IMR-90 (cell line): ENCODE data around the gene PINK1. TPM values are rescaled to one million over a fixed set of nuclear protein-coding genes. Genes with fewer than 3 reads are reported as not detected.

ENCODE experiments used
- ATAC-seq: fragments of 200-7000 bp; cut with Tn5 transposase; 2 replicates; pipeline ENCODE4 v1.9.1; 2020; ENCODE audit warnings: low read depth, mild to moderate bottlenecking, moderate library complexity
- BruUV-seq: library from RNA; stranded (reverse); fragments of 400-500 nt; replicated peaks from 2 replicates; lab custom pipeline; 2021; lab: Mats Ljungman, UMichigan
- CTCF ChIA-PET: fragments of 300-600 bp; formaldehyde crosslinking; extraction: SDS; loops from one replicate; lab custom pipeline; 2021; ENCODE audit warnings: antibody characterized with exemption; lab: Yijun Ruan, JAX
- POLR2A ChIA-PET: fragments of 300-600 bp; sonication (Branson Sonifier 250); formaldehyde crosslinking; loops from one replicate; lab custom pipeline; 2022; ENCODE audit warnings: antibody characterized with exemption; ENCODE audit not compliant: unreplicated experiment; lab: Charles Lee
- DNase-seq: peaks from one replicate; pipeline ENCODE4 v3.0.0; 2013
- H2AFZ ChIP-seq: replicated peaks from 2 replicates; pipeline ENCODE3; 2013; ENCODE audit warnings: low read length, mild to moderate bottlenecking; ENCODE audit not compliant: poor library complexity
- H2AK5ac ChIP-seq: 2 replicates; pipeline ENCODE4 v1.6.1; 2013; ENCODE audit warnings: low read depth, low read length, inconsistent platforms
- H2AK9ac ChIP-seq: replicated peaks from 2 replicates; pipeline ENCODE3; 2013; ENCODE audit warnings: mild to moderate bottlenecking, low read depth, low read length, moderate library complexity; ENCODE audit not compliant: poor library complexity
- H2BK120ac ChIP-seq: 2 replicates; pipeline ENCODE4 v1.6.1; 2013; ENCODE audit warnings: low read depth, low read length, inconsistent platforms
- H2BK15ac ChIP-seq: 3 replicates; pipeline ENCODE4 v1.6.1; 2013; ENCODE audit warnings: low read depth, low read length, inconsistent platforms
- H2BK20ac ChIP-seq: 2 replicates; pipeline ENCODE4 v1.6.1; 2013; ENCODE audit warnings: low read depth, mild to moderate bottlenecking, inconsistent platforms, low read length, moderate library complexity
- H2BK5ac ChIP-seq: 2 replicates; pipeline ENCODE4 v1.6.1; 2013; ENCODE audit warnings: mild to moderate bottlenecking, low read depth, low read length, inconsistent platforms; ENCODE audit not compliant: poor library complexity, severe bottlenecking
- H3K14ac ChIP-seq: replicated peaks from 2 replicates; pipeline ENCODE4 v1.6.1; 2013; ENCODE audit warnings: low read depth, low read length, inconsistent platforms
- H3K18ac ChIP-seq: 2 replicates; pipeline ENCODE4 v1.6.1; 2013; ENCODE audit warnings: low read depth, low read length, control low read depth
- H3K23ac ChIP-seq: 2 replicates; pipeline ENCODE4 v1.6.1; 2013; ENCODE audit warnings: low read depth, low read length, inconsistent platforms
- H3K27ac ChIP-seq: 2 replicates; pipeline ENCODE4 v1.5.1; 2013; ENCODE audit warnings: mild to moderate bottlenecking, control low read depth, low read length; ENCODE audit not compliant: insufficient read depth
- H3K27me3 ChIP-seq: 2 replicates; pipeline ENCODE4 v1.6.1; 2013; ENCODE audit warnings: low read length; ENCODE audit not compliant: control insufficient read depth, insufficient read depth
- H3K36me3 ChIP-seq: 2 replicates; pipeline ENCODE4 v1.6.1; 2013; ENCODE audit warnings: low read length, mixed read lengths; ENCODE audit not compliant: control insufficient read depth, insufficient read depth
- H3K4ac ChIP-seq: 2 replicates; pipeline ENCODE4 v1.6.1; 2013; ENCODE audit warnings: low read depth, low read length, inconsistent platforms
- H3K4me1 ChIP-seq: 2 replicates; pipeline ENCODE4 v1.6.1; 2013; ENCODE audit warnings: low read length, mixed read lengths; ENCODE audit not compliant: control insufficient read depth, insufficient read depth
- H3K4me2 ChIP-seq: 2 replicates; pipeline ENCODE4 v1.6.1; 2013; ENCODE audit warnings: low read depth, mild to moderate bottlenecking, control low read depth, low read length, moderate library complexity
- H3K4me3 ChIP-seq: 2 replicates; pipeline ENCODE4 v1.5.1; 2013; ENCODE audit warnings: low read depth, mild to moderate bottlenecking, control low read depth, low read length, moderate library complexity; ENCODE audit not compliant: insufficient read depth
- H3K56ac ChIP-seq: 2 replicates; pipeline ENCODE4 v1.6.1; 2013; ENCODE audit warnings: low read length, inconsistent platforms; ENCODE audit not compliant: insufficient read depth; ENCODE audit errors: extremely low read depth
- H3K79me1 ChIP-seq, 2 experiments: 2 replicates each; pipeline ENCODE4 v1.6.1; 2013; ENCODE audit warnings: low read length in 2 of 2, inconsistent platforms in 1 of 2, low read depth in 1 of 2
- H3K9ac ChIP-seq: 2 replicates; pipeline ENCODE4 v1.6.1; 2013; ENCODE audit warnings: low read depth, low read length, control low read depth
- H3K9me1 ChIP-seq: 2 replicates; pipeline ENCODE4 v1.6.1; 2013; ENCODE audit warnings: low read length, inconsistent platforms; ENCODE audit not compliant: insufficient read depth
- H3K9me3 ChIP-seq: 2 replicates; pipeline ENCODE4 v1.6.1; 2013; ENCODE audit warnings: low read length; ENCODE audit not compliant: control insufficient read depth, insufficient read depth
- H4K20me1 ChIP-seq: 2 replicates; pipeline ENCODE4 v1.6.1; 2013; ENCODE audit warnings: low read length, inconsistent platforms; ENCODE audit not compliant: insufficient read depth
- H4K5ac ChIP-seq: 2 replicates; pipeline ENCODE4 v1.6.1; 2013; ENCODE audit warnings: mild to moderate bottlenecking, low read depth, low read length, control low read depth
- H4K8ac ChIP-seq, 2 experiments: 2 replicates each; pipeline ENCODE4 v1.6.1; 2013; ENCODE audit warnings: low read depth in 2 of 2, low read length in 2 of 2, control low read depth in 1 of 2, inconsistent platforms in 1 of 2
- H4K91ac ChIP-seq: 2 replicates; pipeline ENCODE4 v1.6.1; 2013; ENCODE audit warnings: low read depth, low read length, inconsistent platforms; ENCODE audit not compliant: insufficient read depth
- BHLHE40 ChIP-seq: fragments of 150-350 bp; IDR thresholded peaks from 2 replicates; pipeline ENCODE4 v1.6.1; 2016; ENCODE audit warnings: mild to moderate bottlenecking, low read depth, low read length
- ELK1 ChIP-seq: fragments of 150-350 bp; IDR thresholded peaks from 2 replicates; pipeline ENCODE4 v1.6.1; 2016; ENCODE audit warnings: low read depth, mild to moderate bottlenecking, low read length, moderate library complexity, borderline replicate concordance
- FOS ChIP-seq: fragments of 150-350 bp; IDR thresholded peaks from 2 replicates; pipeline ENCODE4 v1.6.1; 2016; ENCODE audit warnings: low read depth, low read length
- MAZ ChIP-seq: IDR thresholded peaks from 2 replicates; pipeline ENCODE4 v1.6.1; 2012; ENCODE audit warnings: low read depth, mild to moderate bottlenecking, low read length, improper control_type of control experiment, moderate library complexity, borderline replicate concordance
- NFE2L2 ChIP-seq: fragments of 150-350 bp; IDR thresholded peaks from 2 replicates; pipeline ENCODE4 v1.6.1; 2016; ENCODE audit warnings: low read depth, mild to moderate bottlenecking, low read length
- RCOR1 ChIP-seq: IDR thresholded peaks from 2 replicates; pipeline ENCODE4 v1.6.1; 2012; ENCODE audit warnings: mild to moderate bottlenecking, low read length, improper control_type of control experiment; ENCODE audit not compliant: insufficient replicate concordance
- SMC3 ChIP-seq: fragments of 150-350 bp; IDR thresholded peaks from 2 replicates; pipeline ENCODE4 v1.6.1; 2016; ENCODE audit warnings: low read depth, mild to moderate bottlenecking, antibody characterized with exemption, low read length, moderate library complexity
- WGBS, 2 experiments: methylation state at CpG; one replicate each; pipeline versions ENCODE4 v1.1.5 to v1.1.7; 2013; ENCODE audit warnings: missing lambda C conversion rate in 2 of 2; ENCODE audit not compliant: insufficient read length in 1 of 2; ENCODE audit errors: extremely low coverage in 2 of 2; 5-methylcytosine and 5-hydroxymethylcytosine counted together
- dilution Hi-C: fragments of 300-500 bp; cut with HindIII; formaldehyde crosslinking; loops from one replicate; pipeline ENCODE4 v1.14.3; 2018; ENCODE audit warnings: low sequenced_read_pairs; ENCODE audit not compliant: unreplicated experiment
- in situ Hi-C: fragments of 300-500 bp; cut with MboI; formaldehyde crosslinking; loops from 3 replicates; pipeline ENCODE4 v1.14.3; 2019; ENCODE audit warnings: low sequenced_read_pairs, inconsistent platforms, mixed read lengths
- intact Hi-C: fragments of 100-400 bp; cut with micrococcal nuclease; formaldehyde crosslinking; loops from 2 replicates; pipeline ENCODE4 v1.10.0; 2022
- polyA plus RNA-seq, 3 experiments: library from polyadenylated mRNA; depleted of rRNA; stranded (reverse); fragments of >200 nt; gene quantifications; 2 replicates each; pipeline ENCODE4 v1.2.3, GENCODE V29; 2012; ENCODE audit warnings: low replicate concordance in 1 of 3
- total RNA-seq: library from RNA; depleted of rRNA; stranded (reverse); fragments of >200 nt; gene quantifications from 2 replicates; pipeline ENCODE4 v1.2.3, GENCODE V29; 2012

Gene PINK1
- total and polyA plus RNA-seq, 2 of the 4 experiments (the other 2 are of a cell fraction), result 52.9 to 55.2 TPM

GRCh38 chr1:20670936-20671335, 37.7 kb downstream of the PINK1 start:
- WGBS, 2 experiments, result 100% methylated on average over 1 of the region's 5 CpGs; no CpG with 5 or more reads in 1 of the 2 experiments
- no peak for ATAC-seq
- Histone ChIP-seq H2BK20ac (no peak overlapping the region), H2AK5ac (no peak overlapping the region), H2AK9ac (no peak overlapping the region), H3K79me1 (no peaks in the 10 kb centered on the region), H3K56ac (no peak overlapping the region), H3K18ac (no peak overlapping the region), H2BK5ac (no peak overlapping the region), H3K27me3 (no peaks in the 10 kb centered on the region), H4K8ac (no peak overlapping the region), H2BK120ac (no peak overlapping the region), H4K20me1 (no peaks in the 10 kb centered on the region), H3K4me2 (no peak overlapping the region), H4K91ac (no peak overlapping the region), H3K14ac (no peak overlapping the region), H3K4ac (no peak overlapping the region), H3K9me1 (no peaks in the 10 kb centered on the region), H3K36me3 (peaks cover 6% of the 10 kb centered on the region), H3K27ac (no peak overlapping the region), H3K9ac (no peak overlapping the region), H3K4me1 (no peaks in the 10 kb centered on the region), H3K4me3 (no peak overlapping the region), H4K5ac (no peak overlapping the region), H2AFZ (no peak overlapping the region), H2BK15ac (no peak overlapping the region), H3K23ac (no peak overlapping the region), H3K9me3 (no peaks in the 10 kb centered on the region)
- POLR2A ChIA-PET, result no interaction called here
- no peak for TF ChIP-seq MAZ
- no peak for TF ChIP-seq NFE2L2
- no peak for TF ChIP-seq RCOR1
- no peak for TF ChIP-seq SMC3
- TF ChIP-seq FOS, result no peak
- no peak for TF ChIP-seq BHLHE40
- TF ChIP-seq ELK1, result no peak
- in situ Hi-C loops (no loop called here), intact Hi-C loops (no loop called here), dilution Hi-C loops (no loop called here)
- no TSS peak for BruUV-seq
- CTCF ChIA-PET, result no interaction called here
- no peak for DNase-seq
